Neural progenitor cell (in vitro differentiated cells): Measurements from ENCODE around the gene ADAMTSL2.

ENCODE experiments used
- EZH2 ChIP-seq: fragments of 200-600 bp; sonication (generic); IDR thresholded peaks from 2 replicates; pipeline ENCODE4 v1.6.1; 2017; ENCODE audit warnings: antibody characterized with exemption, mild to moderate bottlenecking, moderate library complexity
- EZH2phosphoT487 ChIP-seq: fragments of 200-600 bp; sonication (generic); IDR thresholded peaks from 2 replicates; pipeline ENCODE4 v1.6.1; 2017; ENCODE audit warnings: antibody characterized with exemption
- TF ChIP-seq, protein P1 (sequence below): fragments of 200-600 bp; sonication (generic); IDR thresholded peaks from 2 replicates; pipeline ENCODE4 v1.5.1; 2017; ENCODE audit warnings: antibody characterized with exemption, mild to moderate bottlenecking

DNA sequence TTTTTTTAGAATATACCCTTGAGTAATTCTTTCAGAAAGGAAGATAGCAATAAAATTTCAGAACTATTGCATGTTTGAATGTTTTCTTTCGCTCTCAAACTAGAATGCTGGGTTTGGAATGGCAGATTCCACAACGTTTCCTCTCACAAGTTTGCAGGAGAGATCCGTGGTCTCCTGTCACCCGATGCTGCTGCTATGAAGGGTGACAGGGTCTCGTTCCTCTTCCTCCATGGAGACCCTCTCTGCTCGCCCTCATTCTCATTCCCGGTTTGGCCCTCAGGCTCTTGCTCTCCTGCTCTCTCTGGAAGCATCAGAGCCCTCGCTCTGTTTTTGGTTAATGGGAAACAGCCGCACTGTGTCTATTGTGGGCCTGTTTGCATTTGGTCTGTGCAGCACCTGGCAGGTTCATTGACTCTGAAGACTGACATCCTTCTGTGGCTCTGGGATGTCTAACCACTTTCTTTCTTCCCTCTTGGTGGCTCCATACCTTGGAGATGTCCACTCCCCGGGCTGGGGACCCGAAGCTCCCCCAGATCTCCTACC is 87.3 kb downstream of the ADAMTSL2 start:
- TF ChIP-seq, protein P1, sequence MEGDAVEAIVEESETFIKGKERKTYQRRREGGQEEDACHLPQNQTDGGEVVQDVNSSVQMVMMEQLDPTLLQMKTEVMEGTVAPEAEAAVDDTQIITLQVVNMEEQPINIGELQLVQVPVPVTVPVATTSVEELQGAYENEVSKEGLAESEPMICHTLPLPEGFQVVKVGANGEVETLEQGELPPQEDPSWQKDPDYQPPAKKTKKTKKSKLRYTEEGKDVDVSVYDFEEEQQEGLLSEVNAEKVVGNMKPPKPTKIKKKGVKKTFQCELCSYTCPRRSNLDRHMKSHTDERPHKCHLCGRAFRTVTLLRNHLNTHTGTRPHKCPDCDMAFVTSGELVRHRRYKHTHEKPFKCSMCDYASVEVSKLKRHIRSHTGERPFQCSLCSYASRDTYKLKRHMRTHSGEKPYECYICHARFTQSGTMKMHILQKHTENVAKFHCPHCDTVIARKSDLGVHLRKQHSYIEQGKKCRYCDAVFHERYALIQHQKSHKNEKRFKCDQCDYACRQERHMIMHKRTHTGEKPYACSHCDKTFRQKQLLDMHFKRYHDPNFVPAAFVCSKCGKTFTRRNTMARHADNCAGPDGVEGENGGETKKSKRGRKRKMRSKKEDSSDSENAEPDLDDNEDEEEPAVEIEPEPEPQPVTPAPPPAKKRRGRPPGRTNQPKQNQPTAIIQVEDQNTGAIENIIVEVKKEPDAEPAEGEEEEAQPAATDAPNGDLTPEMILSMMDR, result no peak
- TF ChIP-seq EZH2phosphoT487 (no peak), EZH2 (no peak)
